Erythroblast (primary cell): ENCODE data around the gene CEP164.

Experiments
- GATA1 ChIP-seq: IDR thresholded peaks from 2 replicates; pipeline ENCODE4 v1.6.1; 2011; ENCODE audit warnings: low read depth, mild to moderate bottlenecking, control low read depth, low read length, moderate library complexity
- POLR2A ChIP-seq: IDR thresholded peaks from 2 replicates; pipeline ENCODE4 v1.6.1; 2011; ENCODE audit warnings: mild to moderate bottlenecking, low read length

GRCh38 chr11:117413616-117414015 is 86.0 kb downstream of the CEP164 start:
- TF ChIP-seq POLR2A (no peak), GATA1 (no peak)
